Neural cell (in vitro differentiated cells): ENCODE measurements around the gene SPTLC2.

Experiments used
- CTCF ChIP-seq: fragments of 450-650 bp; IDR thresholded peaks from 2 replicates; pipeline ENCODE4 v1.5.1; 2014; ENCODE audit warnings: antibody characterized with exemption, mild to moderate bottlenecking, moderate library complexity; ENCODE audit not compliant: poor library complexity, severe bottlenecking
- EP300 ChIP-seq: fragments of 450-650 bp; conservative IDR thresholded peaks from 2 replicates; pipeline ENCODE4 v1.6.1; 2014; ENCODE audit warnings: antibody characterized with exemption, mild to moderate bottlenecking, moderate library complexity; ENCODE audit not compliant: poor library complexity, severe bottlenecking
- EZH2 ChIP-seq: fragments of 200-600, 300-800 bp; shearing (Covaris generic), sonication (generic); IDR thresholded peaks from 2 replicates; pipeline ENCODE4 v1.6.1; 2014; ENCODE audit warnings: antibody characterized with exemption, low read length, borderline replicate concordance, mild to moderate bottlenecking; ENCODE audit not compliant: insufficient read depth, poor library complexity, severe bottlenecking
- MXI1 ChIP-seq: fragments of 450-650 bp; conservative IDR thresholded peaks from 2 replicates; pipeline ENCODE4 v1.6.1; 2014; ENCODE audit warnings: antibody characterized with exemption, mild to moderate bottlenecking; ENCODE audit not compliant: poor library complexity, severe bottlenecking
- POLR2AphosphoS5 ChIP-seq: IDR thresholded peaks from 2 replicates; pipeline ENCODE4 v1.6.1; 2012
- RAD21 ChIP-seq: fragments of 450-650 bp; conservative IDR thresholded peaks from 2 replicates; pipeline ENCODE4 v1.6.1; 2014; ENCODE audit warnings: antibody characterized with exemption, mild to moderate bottlenecking, moderate library complexity
- REST ChIP-seq: IDR thresholded peaks from 2 replicates; pipeline ENCODE4 v1.6.1; 2012; ENCODE audit warnings: borderline replicate concordance
- SMC3 ChIP-seq: fragments of 450-650 bp; conservative IDR thresholded peaks from 2 replicates; pipeline ENCODE4 v1.6.1; 2014; ENCODE audit warnings: antibody characterized with exemption, mild to moderate bottlenecking, moderate library complexity; ENCODE audit not compliant: poor library complexity
- TAF1 ChIP-seq: IDR thresholded peaks from 2 replicates; pipeline ENCODE4 v1.6.1; 2012; ENCODE audit warnings: low read depth

DNA sequence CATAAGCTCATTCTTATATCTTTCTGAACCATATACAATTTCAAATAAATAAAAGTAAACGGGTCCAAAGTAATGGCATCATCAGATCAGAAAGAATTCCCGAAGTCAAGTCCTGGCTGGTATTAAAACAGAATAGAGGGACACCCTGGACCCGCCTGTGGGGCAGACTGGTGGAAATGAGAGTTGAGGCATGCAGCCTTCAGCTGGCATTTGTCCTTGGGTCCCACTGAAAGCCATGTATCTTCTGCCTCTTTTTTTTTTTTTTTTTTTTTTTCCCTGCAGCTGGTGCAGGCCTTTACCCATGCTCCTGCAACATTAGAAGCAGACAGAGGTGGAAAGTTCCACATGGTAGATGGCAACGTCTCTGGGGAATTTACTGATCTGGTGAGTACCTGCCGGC is 148.6 kb downstream of the SPTLC2 start:
- TF ChIP-seq CTCF, result no peak
- no peak for TF ChIP-seq TAF1
- no peak for TF ChIP-seq EP300
- no peak for TF ChIP-seq POLR2AphosphoS5
- no peak for TF ChIP-seq REST
- TF ChIP-seq EZH2, result no peak
- no peak for TF ChIP-seq RAD21
- no peak for TF ChIP-seq SMC3
- no peak for TF ChIP-seq MXI1
